ENCODE measurements around the gene CEP162.

- TF ChIP-seq POLR2A (IDR thresholded peaks at IDR 0.05; ENCODE audit: low read depth, low read length): no peak
- TF ChIP-seq POLR2AphosphoS5 (IDR thresholded peaks at IDR 0.05; ENCODE audit: low read depth, low read length): no peak
- TF ChIP-seq TAF1 (IDR thresholded peaks at IDR 0.05; ENCODE audit: low read depth, low read length): no peak
- no peak for TF ChIP-seq SPI1 (IDR thresholded peaks at IDR 0.05; ENCODE audit: low read depth, low read length)
- no peak for TF ChIP-seq POU2F2 (IDR thresholded peaks at IDR 0.05; ENCODE audit: low read depth, low read length)
Measured at GRCh38 chr6:84224251-84224650, 3.2 kb downstream of the CEP162 start.
